CD14-positive monocyte (primary cell): ENCODE results near the gene TNS4. TPM values are rescaled to one million over a fixed set of nuclear protein-coding genes. Genes with fewer than 3 reads are reported as not detected.

Source experiments
- DNase-seq, 3 donors: peaks; one replicate each; pipeline ENCODE4 v3.0.0-alpha.2; 2011 to 2022
- H2AFZ ChIP-seq: 2 replicates; pipeline ENCODE4 v1.6.0; 2012; ENCODE audit warnings: mild to moderate bottlenecking, low read depth, low read length, inconsistent platforms; ENCODE audit not compliant: insufficient read depth, poor library complexity, severe bottlenecking
- H3K27ac ChIP-seq, 2 donors: 1 replicate in 1 of 2; 2 replicates in 1 of 2; pipeline ENCODE4 v1.5.1; 2012 to 2013; ENCODE audit warnings: low read length in 2 of 2, control low read depth in 1 of 2, inconsistent platforms in 1 of 2, low read depth in 1 of 2, mild to moderate bottlenecking in 1 of 2
- H3K27me3 ChIP-seq, 2 donors: one replicate each; pipeline versions ENCODE4 v1.6.0 to v1.6.1; 2011 to 2013; ENCODE audit warnings: low read length in 2 of 2; ENCODE audit not compliant: control insufficient read depth in 2 of 2, insufficient read depth in 2 of 2
- H3K36me3 ChIP-seq, 2 donors: replicated peaks in 1 of 2; 1 replicate in 1 of 2; 2 replicates in 1 of 2; pipeline versions ENCODE4 v1.5.1 to v1.6.1; 2012 to 2013; ENCODE audit warnings: low read length in 2 of 2, control low read depth in 1 of 2, inconsistent platforms in 1 of 2, mild to moderate bottlenecking in 1 of 2; ENCODE audit not compliant: insufficient read depth in 2 of 2, control insufficient read depth in 1 of 2
- H3K4me1 ChIP-seq, 2 donors: 1 replicate in 1 of 2; 2 replicates in 1 of 2; pipeline versions ENCODE4 v1.5.1 to v1.6.1; 2012 to 2013; ENCODE audit warnings: low read length in 2 of 2, control low read depth in 1 of 2, inconsistent platforms in 1 of 2, mild to moderate bottlenecking in 1 of 2, moderate library complexity in 1 of 2; ENCODE audit not compliant: insufficient read depth in 2 of 2, control insufficient read depth in 1 of 2
- H3K4me2 ChIP-seq: replicated peaks from 2 replicates; pipeline ENCODE3; 2012; ENCODE audit warnings: low read length, moderate library complexity, mild to moderate bottlenecking; ENCODE audit not compliant: poor library complexity, severe bottlenecking; ENCODE audit errors: extremely low read depth
- H3K4me3 ChIP-seq, 3 experiments: fragments of 200-600 bp in 1 of 3; sonication (generic) in 1 of 3; replicated peaks in 1 of 3; 1 replicate in 2 of 3; 2 replicates in 1 of 3; pipeline ENCODE4 v1.5.1; 2011 to 2013; ENCODE audit warnings: low read length in 3 of 3, mild to moderate bottlenecking in 3 of 3, control low read depth in 2 of 3, low read depth in 2 of 3, inconsistent platforms in 1 of 3, moderate library complexity in 1 of 3
- H3K79me2 ChIP-seq: 2 replicates; pipeline ENCODE4 v1.6.0; 2012; ENCODE audit warnings: mild to moderate bottlenecking, control low read depth, inconsistent platforms, low read length, moderate library complexity; ENCODE audit not compliant: insufficient read depth
- H3K9ac ChIP-seq: 2 replicates; pipeline ENCODE4 v1.6.0; 2017; ENCODE audit warnings: low read length, mild to moderate bottlenecking; ENCODE audit not compliant: insufficient read depth, poor library complexity, severe bottlenecking
- H3K9me3 ChIP-seq, 2 donors: replicated peaks in 1 of 2; 1 replicate in 1 of 2; 2 replicates in 1 of 2; pipeline versions ENCODE4 v1.5.1 to v1.6.1; 2012 to 2013; ENCODE audit warnings: low read length in 2 of 2, control low read depth in 1 of 2; ENCODE audit not compliant: control insufficient read depth in 1 of 2, insufficient read depth in 1 of 2
- H4K20me1 ChIP-seq: 2 replicates; pipeline ENCODE4 v1.6.0; 2012; ENCODE audit warnings: mild to moderate bottlenecking, low read length, control low read depth, moderate library complexity; ENCODE audit not compliant: insufficient read depth
- H3K27ac Mint-ChIP-seq, 7 donors: one replicate each; pipeline ENCODE4 v1.8.0; 2020; ENCODE audit warnings: mild to moderate bottlenecking in 7 of 7, mixed read lengths in 7 of 7, moderate library complexity in 6 of 7, inconsistent platforms in 2 of 7
- H3K27me3 Mint-ChIP-seq, 3 donors: one replicate each; pipeline ENCODE4 v1.8.0; 2021 to 2022; ENCODE audit warnings: low read depth in 3 of 3, mild to moderate bottlenecking in 3 of 3, mixed read lengths in 3 of 3, moderate library complexity in 3 of 3, inconsistent platforms in 1 of 3
- H3K36me3 Mint-ChIP-seq, 2 donors: one replicate each; pipeline ENCODE4 v1.8.0; 2020; ENCODE audit warnings: mixed read lengths in 2 of 2, inconsistent platforms in 1 of 2, mild to moderate bottlenecking in 1 of 2
- H3K4me1 Mint-ChIP-seq: one replicate; pipeline ENCODE4 v1.8.0; 2020; ENCODE audit warnings: mild to moderate bottlenecking, mixed read lengths
- H3K4me3 Mint-ChIP-seq, 2 donors: one replicate each; pipeline ENCODE4 v1.8.0; 2020; ENCODE audit warnings: mild to moderate bottlenecking in 2 of 2, mixed read lengths in 2 of 2, moderate library complexity in 1 of 2
- H3K9me3 Mint-ChIP-seq, 7 donors: one replicate each; pipeline ENCODE4 v1.8.0; 2020 to 2022; ENCODE audit warnings: mixed read lengths in 7 of 7, mild to moderate bottlenecking in 6 of 7, moderate library complexity in 6 of 7, inconsistent platforms in 2 of 7
- WGBS: methylation state at CpG from one replicate; pipeline ENCODE4 v1.1.5; 2013; ENCODE audit warnings: missing lambda C conversion rate; ENCODE audit not compliant: insufficient coverage; 5-methylcytosine and 5-hydroxymethylcytosine counted together
- intact Hi-C, 2 donors: fragments of 100-400 bp; cut with micrococcal nuclease; formaldehyde crosslinking; loops; one replicate each; pipeline versions ENCODE4 v1.15.0 to v1.15.1; 2023
- polyA plus RNA-seq, 3 donors: library from polyadenylated mRNA; depleted of rRNA in 1 of 3; unstranded in 2 of 3; stranded (reverse) in 1 of 3; fragments of 300-500 nt in 2 of 3; fragments of >200 nt in 1 of 3; fragmentation: Illumina TruSeq in 2 of 3; gene quantifications; 1 replicate in 2 of 3; 2 replicates in 1 of 3; pipeline ENCODE4 v1.2.3, GENCODE V29; 2012 to 2021
- TF ChIP-seq, protein P1 (sequence below): fragments of 200-600 bp; IDR thresholded peaks from one replicate; pipeline ENCODE4 v1.8.0; 2022; ENCODE audit warnings: antibody characterized with exemption, mild to moderate bottlenecking

The TNS4 gene
- polyA plus RNA-seq, 3 donors, result not detected

DNA sequence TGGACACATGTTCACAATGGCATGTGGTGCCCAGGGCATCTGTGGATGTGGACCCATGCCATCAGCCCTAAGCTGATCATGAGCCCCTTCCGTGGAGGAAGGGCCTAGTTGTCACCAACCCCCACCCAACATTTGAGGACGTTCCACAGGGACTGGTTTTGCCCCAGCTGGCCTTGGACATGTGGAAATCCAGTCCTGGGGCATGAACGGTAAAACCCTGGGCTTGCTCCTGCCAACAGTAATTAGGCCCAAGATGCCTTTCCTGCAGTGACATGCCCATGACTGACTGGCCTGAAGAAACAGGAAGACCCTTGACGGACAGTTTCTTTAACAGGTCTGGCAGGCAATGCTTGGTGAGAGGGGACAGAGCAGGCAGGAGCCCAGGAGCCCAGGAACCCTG lies 7.7 kb downstream of the TNS4 start:
- intact Hi-C loops, result no loop called here
- peaks cover 3 to 7% of the 10 kb centered on the region in 2 donors for H3K27me3 ChIP-seq
- no peak for DNase-seq
- H3K9me3 ChIP-seq, result no peaks in the 10 kb centered on the region
- no peak overlapping the region for H3K9ac ChIP-seq
- no peak overlapping the region for H3K27ac ChIP-seq
- no peaks in the 10 kb centered on the region for H3K36me3 ChIP-seq
- H3K36me3 Mint-ChIP-seq, result no peaks in the 10 kb centered on the region
- no peaks in the 10 kb centered on the region for H4K20me1 ChIP-seq
- H3K27ac Mint-ChIP-seq, result no peak overlapping the region
- H3K9me3 Mint-ChIP-seq, result peaks cover 0 to 3% (median 0%) of the 10 kb centered on the region in 7 donors
- H3K4me3 ChIP-seq, result no peak overlapping the region
- 85% methylated on average over 4 of the region's 4 CpGs for WGBS
- H3K4me3 Mint-ChIP-seq, result no peak overlapping the region
- no peak overlapping the region for H2AFZ ChIP-seq
- H3K79me2 ChIP-seq, result no peaks in the 10 kb centered on the region
- TF ChIP-seq, protein P1, sequence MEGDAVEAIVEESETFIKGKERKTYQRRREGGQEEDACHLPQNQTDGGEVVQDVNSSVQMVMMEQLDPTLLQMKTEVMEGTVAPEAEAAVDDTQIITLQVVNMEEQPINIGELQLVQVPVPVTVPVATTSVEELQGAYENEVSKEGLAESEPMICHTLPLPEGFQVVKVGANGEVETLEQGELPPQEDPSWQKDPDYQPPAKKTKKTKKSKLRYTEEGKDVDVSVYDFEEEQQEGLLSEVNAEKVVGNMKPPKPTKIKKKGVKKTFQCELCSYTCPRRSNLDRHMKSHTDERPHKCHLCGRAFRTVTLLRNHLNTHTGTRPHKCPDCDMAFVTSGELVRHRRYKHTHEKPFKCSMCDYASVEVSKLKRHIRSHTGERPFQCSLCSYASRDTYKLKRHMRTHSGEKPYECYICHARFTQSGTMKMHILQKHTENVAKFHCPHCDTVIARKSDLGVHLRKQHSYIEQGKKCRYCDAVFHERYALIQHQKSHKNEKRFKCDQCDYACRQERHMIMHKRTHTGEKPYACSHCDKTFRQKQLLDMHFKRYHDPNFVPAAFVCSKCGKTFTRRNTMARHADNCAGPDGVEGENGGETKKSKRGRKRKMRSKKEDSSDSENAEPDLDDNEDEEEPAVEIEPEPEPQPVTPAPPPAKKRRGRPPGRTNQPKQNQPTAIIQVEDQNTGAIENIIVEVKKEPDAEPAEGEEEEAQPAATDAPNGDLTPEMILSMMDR, result no peak
- peaks cover 0 to 6% of the 10 kb centered on the region in 2 donors for H3K4me1 ChIP-seq
- H3K4me2 ChIP-seq, result no peak overlapping the region
- H3K27me3 Mint-ChIP-seq, result peaks cover 13 to 42% (median 25%) of the 10 kb centered on the region in 3 donors
- peaks cover 11% of the 10 kb centered on the region for H3K4me1 Mint-ChIP-seq

DNA sequence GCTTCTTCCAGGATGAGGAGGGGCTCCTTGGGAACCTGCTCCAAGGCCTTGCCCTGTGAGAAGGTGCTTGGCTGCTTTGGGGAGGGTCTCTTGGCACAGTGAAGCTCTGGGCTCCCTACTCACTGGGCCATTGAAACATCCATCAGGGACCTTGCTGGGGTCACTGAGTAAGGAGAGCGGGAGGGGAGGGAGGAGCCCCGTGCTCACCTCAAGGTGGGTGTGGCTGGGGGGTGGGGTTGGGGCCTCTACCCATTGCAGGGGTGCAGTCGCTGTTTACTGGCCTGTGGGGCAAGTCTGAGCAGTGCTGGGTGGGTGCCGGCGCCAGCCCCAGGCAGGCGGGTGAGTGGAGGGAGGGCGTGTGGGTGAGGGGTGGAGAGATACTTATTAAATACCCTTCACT lies 9.9 kb downstream of the TNS4 start:
- H2AFZ ChIP-seq, result no peak overlapping the region
- no peak overlapping the region for H3K4me2 ChIP-seq
- WGBS, result 50% methylated on average over 2 of the region's 7 CpGs
- no peaks in the 10 kb centered on the region for H3K36me3 Mint-ChIP-seq
- H3K9ac ChIP-seq, result no peak overlapping the region
- no peaks in the 10 kb centered on the region for H3K79me2 ChIP-seq
- H3K4me3 ChIP-seq, result no peak overlapping the region
- peaks cover 6 to 14% of the 10 kb centered on the region in 2 donors for H3K4me1 ChIP-seq
- H3K27me3 Mint-ChIP-seq, result peaks cover 9 to 31% (median 18%) of the 10 kb centered on the region in 3 donors
- no peaks in the 10 kb centered on the region for H3K9me3 ChIP-seq
- H3K4me3 Mint-ChIP-seq, result no peak overlapping the region
- DNase-seq, result no peak
- no peak overlapping the region for H3K27ac ChIP-seq
- TF ChIP-seq, protein P1, result no peak
- no peaks in the 10 kb centered on the region for H3K36me3 ChIP-seq
- H3K27me3 ChIP-seq, result peaks cover 0 to 7% of the 10 kb centered on the region in 2 donors
- peaks cover 19% of the 10 kb centered on the region for H3K4me1 Mint-ChIP-seq
- peaks cover 0 to 3% (median 0%) of the 10 kb centered on the region in 7 donors for H3K9me3 Mint-ChIP-seq
- no peak overlapping the region for H3K27ac Mint-ChIP-seq
- intact Hi-C loops, result no loop called here
- no peaks in the 10 kb centered on the region for H4K20me1 ChIP-seq
